ENCODE measurements around the gene LLGL1.
"Not testable (repeated sequence)": the region's sequence is repeated elsewhere in the genome, so short reads cannot be mapped to it uniquely, and the experiment has no call there.

The LLGL1 gene

DNA sequence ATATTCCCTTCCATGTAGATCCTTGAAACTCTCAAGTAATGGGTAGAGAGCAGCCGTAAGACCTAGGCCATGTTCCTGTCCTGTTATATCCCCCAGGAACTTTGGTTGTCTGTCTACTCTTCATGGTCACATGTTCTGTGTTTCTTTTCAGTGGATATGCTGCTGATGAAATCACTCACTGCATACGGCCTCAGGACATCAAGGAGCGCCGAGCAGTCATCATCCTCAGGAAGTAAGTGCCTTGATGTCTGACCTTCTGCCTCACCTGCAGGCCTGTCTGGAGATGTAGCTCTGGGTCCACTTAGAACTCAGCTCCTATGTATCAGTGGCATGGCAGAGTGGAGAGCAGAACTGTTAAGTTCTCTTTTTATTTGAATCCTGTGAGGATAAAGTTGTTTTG, 30.6 kb upstream of the LLGL1 start:
- DNase-seq: no peak

DNA sequence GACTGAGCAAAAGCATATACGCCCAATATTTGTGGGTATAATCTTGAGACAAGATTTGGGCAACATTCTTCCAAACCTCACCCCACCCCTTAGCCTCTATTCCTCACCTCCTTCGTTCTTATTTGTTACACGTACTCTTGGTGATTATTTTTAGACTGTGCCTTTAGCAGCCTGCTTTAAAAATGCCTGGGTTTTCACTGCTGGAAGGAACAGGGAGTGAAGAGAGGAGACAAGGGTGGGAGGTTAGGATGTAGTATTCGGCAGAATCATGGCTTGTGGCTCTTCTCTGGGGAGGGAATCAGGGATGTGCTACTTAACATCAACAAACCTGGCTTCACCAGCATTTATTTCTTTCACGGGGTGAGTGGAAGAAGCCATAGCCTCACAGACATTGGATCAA, 30.2 kb upstream of the LLGL1 start:
- no peak for DNase-seq

DNA sequence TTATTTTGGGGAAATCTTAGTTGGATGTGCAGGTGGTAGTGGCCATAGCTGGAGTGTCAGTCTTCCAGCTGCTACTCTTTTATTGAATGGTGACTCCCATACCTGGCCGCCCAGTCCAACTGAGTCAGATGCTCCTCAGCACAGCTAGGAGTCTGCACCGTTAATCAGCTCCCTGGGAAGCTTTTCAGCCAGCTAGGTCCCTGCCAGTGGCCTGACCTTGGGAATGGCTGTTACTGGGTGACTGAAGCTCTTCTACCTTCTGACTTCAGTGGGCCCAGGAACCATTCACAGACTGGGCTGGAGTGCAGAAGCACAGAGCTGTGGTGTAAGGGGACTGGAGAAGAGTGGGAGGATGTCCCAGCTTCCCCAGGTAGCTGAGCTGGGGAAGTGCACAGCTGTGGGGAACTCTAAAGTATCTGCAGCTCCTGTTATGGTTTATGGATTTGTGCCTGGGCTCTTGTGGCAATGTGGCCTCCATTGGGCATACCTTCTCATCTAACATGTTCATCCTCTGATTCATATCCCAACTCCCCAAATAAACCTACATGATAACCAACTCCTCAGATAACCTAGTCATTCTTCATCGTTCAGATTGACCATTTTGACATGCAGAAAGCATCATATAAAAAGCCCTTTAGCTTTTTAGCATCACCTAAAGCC, 27.8 kb upstream of the LLGL1 start:
- no peak for DNase-seq

DNA sequence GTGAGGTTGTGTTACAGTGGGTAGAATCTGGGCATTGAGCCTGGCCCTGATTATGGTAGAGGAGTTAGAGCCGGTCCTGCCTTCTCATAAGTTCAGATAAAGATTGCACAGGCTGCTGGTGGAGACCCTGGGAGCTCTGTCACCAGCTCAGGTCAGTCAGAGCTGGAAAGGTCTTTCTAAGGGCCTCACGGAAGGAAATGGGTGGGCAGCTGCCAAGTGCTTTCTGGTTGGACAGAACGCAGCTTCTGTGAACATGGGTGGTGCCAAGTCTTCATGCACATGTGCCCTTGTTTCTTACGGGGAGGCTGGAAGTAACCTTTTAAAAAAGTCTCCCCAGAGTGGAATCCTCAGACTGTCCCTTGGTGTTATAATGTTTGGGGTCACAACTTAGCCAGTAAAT, 26.9 kb upstream of the LLGL1 start:
- no peak for DNase-seq

DNA sequence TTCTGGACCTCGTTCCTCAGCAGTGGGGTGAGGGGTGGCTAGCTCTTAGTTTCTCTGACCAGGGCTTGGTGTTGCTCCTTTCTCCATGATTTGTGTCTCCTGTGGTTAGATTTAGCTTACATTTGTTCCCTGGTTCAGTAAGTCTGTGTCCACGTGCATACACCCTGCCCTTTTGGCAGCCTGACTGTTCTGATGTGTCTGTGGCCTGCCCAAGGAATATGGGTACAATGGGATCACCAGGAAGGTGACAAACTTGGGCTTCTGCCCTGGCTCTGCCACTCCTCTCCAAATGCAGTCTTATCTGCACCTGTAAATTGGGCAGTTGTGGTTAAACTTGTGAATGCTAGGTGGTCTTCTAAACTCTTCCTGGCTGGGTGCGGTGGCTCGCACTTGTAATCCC, 24.3 kb upstream of the LLGL1 start:
- no peak for DNase-seq

DNA sequence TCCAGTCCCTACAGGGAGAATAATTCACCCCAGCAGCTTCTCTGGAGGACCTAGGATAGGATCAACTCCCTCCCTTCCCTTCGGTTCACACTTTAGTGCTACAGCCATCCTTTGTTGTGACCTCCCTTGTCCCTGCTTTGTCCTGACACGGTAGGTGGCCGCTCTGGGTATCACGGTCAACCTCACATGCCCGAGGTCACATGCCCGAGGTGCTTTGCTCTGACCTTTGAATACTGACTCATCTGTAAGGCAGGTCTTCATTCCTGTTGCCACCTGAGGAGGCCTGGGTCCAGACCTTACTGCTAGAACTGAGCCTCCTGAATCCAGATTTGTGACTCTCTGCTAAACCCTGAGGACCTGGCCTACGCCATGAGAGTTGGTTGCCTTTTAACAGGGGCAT, 22.1 kb upstream of the LLGL1 start:
- no peak for DNase-seq

DNA sequence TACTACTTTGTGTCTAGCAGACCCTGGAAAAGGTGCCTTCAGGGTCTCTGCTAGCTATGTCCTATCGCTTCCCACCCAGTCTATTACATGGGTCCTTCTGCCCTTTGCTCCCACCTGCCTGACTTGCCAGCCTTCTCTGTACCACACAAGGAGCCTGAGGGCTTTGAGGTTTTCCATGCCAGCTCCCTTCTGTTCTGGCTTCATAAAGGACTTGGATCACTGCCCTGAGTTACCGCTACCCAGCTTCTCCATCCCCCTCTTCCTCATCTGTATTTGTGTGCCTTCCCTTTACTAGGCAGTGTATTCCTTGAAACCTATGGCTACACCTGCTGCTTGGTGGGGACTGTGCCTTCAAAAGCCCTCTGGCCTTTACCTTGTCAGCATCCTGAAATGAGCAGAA, 19.6 kb upstream of the LLGL1 start:
- DNase-seq: no peak

DNA sequence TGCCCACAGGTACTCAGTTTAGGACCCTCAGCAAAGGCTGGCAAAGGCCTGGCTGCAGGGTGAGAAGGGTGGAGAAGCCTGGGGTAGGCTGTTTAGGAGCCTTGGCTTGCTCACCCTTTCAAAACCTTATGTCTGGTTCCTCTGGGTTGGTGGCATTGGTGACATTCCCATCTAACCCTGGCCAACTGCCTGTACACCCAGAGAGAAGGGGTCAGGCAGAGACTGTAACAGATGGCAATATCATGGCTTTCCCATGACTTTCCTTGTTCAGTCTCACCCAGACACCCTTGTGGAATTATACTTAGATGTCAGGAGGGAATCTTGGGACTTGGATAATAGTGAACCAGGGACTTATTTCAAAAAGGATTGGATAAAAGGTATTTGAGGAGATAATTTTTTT, 18.5 kb upstream of the LLGL1 start:
- no peak for DNase-seq

DNA sequence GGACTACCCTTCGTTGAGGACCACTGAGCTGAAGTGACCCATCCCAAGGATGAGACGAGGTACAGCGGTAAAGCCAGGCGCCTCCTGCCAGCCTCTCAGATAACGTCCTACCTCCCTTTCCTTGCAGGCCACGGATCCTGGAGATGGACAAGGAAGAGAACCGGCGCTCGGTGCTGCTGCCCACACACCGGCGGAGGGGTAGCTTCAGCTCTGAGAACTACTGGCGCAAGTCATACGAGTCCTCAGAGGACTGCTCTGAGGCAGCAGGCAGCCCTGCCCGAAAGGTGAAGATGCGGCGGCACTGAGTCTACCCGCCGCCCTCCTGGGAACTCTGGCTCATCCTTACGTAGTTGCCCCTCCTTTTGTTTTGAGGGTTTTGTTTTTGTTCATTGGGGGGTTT, 17.3 kb upstream of the LLGL1 start:
- DNase-seq: no peak

DNA sequence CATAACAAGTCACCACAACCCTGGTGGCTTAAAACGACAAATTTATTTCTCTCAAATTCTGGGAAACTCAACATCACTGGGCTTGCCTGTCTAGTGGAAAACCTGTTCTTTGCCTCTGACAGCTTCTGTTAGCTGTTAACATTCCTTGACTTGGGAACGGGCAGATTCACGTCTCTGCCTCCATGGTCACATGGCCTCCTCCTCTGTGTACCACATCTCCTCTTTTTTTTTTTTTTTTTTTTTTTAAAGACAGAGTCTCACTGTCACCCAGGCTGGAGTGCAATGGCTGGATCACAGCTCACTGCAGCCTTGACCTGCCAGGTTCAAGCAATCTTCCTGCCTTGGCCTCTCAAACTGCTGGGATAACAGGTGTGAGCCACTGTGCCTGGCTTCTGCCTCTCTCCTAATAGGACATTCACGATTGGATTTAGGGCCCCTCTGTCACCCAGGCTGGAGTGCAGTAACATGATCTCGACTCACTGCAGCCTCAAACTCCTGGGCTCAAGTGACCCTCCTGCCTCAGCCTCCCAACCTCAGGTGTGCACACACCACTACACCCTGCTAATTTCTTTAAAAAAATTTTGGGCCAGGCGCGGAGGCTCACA, 11.7 kb upstream of the LLGL1 start:
- DNase-seq: no peak

DNA sequence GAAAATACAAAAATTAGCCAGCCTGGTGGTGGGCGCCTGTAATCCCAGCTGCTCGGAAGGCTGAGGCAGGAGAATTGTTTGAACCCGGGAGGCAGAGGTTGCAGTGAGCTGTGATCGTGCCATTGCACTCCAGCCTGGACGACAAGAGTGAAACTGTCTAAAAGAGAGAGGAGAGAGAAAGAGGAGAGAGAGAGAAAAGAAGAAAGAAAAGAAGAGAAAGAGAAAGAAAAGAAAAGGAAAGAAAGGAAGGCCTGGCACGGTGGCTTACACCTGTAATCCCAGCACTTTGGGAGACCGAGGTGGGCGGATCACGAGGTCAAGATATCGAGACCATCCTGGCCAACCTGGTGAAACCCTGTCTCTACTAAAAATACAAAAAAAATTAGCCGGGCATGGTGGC, 8.5 kb upstream of the LLGL1 start:
- DNase-seq: not testable (repeated sequence)

DNA sequence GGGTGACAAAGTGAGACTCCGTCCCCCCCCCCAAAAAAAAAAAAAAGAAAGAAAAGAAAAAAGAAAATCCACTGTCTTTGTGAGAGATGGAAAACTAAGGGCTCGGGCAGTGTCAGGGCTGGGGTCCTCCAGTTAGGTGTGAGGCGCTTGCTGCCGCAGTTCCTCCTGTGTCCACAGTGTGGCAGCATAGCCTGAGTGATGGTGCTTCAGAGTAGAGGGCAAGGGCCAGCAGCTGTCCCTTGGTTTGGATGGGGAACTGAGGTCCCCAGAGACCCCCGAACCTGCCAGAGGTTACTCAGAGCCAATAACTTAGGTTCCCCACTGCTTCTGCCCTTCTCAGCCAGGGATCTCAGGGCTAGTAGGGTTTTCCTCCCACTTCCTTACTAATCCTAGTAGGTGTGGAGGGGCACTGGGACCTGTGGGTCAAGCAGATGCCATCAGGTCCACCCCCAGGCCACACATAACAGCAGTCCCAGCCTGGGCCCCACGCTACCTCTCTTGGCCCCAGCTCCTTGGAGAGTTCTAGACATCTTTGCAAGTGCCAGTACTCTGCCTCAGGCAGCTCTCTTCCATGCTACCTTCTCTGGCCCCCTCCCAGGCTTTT, 7.9 kb upstream of the LLGL1 start:
- DNase-seq: peak; percentile 80

DNA sequence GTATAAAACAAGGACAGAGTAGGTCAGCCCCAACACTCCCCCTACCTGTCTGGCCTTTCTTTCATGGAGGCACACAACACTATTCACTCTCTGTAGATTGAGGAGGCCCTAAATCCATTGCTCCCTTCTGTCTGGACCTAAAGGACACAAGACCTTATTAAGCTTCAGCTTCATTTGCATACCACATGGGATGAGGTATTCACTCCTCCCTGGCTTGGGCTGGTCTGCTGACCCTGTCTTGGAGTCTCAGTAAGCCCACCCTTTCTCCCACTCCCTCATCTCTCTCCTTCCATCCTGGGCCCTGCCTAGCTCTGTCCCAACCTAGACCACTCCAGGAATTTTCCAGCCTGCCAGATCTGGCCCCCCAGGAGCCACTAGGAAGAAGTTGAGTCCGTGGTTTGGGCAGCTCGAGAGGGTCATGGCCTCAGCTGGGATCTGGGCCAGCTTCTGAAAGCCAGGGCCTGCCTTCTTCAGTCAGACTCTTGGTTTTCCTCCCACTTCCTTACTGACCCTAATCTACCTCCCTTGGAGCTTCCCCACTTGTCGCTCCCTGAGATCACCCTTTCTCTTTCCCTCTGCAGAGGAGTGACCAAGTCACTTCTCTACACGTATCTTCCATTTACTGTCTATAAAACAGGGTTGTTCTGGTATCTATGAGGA, 6.5 kb upstream of the LLGL1 start:
- DNase-seq: no peak

DNA sequence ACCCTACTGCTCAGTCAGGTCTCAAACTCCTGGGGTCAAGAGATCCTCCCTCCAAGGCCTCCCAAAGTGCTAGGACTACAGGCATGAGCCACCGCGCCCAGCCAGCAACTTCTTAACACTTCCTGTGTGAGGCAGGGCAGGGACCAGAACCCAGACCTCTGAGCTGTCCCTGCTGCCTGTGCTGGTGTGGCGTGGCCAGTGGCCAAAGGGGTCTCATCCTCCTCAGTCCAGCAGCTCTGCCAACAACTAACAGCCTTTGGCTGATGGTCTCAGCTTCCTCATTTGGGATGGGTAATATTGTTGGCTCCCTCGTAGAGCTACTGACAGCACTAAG, 1.4 kb upstream of the LLGL1 start:
- no peak for DNase-seq

DNA sequence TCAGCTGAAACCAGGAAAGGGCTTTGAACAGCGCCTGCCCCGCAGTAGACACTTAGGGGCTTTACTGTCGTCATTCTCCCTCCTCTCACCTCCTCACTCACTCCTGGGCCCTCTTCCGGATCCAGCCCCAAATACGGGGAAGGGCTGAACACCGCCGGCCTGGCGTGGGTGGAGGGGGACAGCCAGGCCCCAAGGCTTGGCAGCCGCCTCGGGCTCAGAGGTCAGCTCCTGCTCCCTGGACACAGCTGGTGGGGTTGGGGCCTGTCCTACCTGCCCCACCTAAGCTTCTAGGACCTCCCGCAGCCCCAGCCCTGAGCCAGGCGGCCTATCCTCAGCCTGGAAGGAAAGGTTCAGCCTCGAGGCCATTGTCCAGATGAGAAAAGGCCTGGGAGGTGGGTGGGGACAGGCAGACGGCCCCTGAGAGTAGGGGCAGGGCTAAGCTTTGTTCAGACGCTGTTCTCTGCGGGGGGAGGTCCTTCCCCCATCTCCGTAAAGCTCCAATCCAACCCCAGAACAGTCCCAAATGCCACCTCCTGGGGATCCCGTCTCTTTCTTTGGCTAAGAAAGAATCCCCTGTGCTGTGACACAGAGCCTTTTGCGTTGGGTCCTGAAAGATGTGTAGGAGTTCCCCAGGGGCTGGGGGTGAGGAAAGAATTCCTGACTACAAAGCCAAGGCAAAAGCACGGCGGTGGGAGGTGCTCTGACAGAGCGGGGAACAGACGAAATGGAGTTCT, 881 bp upstream of the LLGL1 start:
- DNase-seq: no peak

DNA sequence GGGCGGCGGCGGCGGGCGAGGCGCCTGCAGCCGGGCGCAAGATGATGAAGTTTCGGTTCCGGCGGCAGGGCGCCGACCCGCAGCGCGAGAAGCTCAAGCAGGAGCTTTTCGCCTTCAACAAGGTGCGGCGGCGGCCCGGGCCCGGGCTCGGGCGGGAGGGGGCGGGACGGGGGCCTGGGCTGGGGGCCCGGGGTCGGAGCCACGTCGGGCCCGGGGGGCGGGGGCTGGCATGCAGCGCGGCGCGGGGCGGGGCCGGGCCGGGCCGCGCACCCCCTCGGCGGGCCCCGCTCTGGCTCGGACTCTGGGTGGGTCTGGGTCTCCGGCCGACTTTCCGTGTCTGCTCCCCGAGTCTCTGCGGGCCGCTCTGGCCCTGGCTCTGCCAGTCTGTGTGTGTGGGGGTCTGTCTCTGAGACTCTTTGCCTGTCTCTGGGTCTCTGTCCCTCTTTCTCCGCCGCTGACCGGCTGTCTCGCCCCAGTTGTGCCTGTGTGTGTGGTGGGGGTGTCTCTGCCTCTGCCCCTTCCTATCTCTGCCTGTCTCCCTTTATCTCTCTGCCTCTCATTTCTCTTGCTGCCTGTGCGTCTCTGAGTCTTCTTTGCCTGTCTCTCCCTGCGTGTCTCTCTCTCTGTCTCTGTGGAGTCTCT, 328 bp downstream of the LLGL1 start:
- DNase-seq: peak; percentile 16

DNA sequence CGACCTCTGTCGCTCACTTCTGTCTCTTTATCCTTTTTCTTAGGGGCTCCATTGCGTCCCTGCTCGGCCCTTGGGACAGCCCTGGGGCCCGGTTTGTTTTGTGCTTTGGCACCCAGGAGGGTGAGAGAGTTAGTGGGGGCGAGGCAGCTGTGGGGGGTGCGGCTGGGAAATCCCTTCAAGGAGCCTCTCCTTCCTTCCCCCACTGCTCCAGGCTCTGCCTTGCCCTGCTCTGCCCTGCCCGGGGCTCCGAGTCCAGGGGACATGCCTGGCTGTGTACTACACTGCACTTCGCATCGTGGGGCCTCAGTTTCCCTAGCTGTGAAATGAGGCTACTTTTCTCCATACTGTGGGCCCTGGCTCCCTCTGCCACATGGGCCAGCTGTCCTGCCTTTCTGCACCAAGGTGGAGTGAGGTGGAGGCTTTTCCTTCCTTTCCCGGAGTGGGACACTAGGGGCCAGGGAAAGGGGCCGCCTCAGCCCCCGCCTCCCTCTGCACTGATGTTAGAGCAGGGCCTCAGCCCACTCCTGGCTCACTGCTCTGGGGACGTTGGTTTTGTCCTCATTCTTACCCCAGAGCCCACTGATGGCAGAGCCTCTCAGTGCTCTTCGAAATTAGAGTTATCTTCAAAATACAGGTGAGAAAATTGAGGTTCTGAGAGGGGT, 980 bp downstream of the LLGL1 start:
- no peak for DNase-seq

DNA sequence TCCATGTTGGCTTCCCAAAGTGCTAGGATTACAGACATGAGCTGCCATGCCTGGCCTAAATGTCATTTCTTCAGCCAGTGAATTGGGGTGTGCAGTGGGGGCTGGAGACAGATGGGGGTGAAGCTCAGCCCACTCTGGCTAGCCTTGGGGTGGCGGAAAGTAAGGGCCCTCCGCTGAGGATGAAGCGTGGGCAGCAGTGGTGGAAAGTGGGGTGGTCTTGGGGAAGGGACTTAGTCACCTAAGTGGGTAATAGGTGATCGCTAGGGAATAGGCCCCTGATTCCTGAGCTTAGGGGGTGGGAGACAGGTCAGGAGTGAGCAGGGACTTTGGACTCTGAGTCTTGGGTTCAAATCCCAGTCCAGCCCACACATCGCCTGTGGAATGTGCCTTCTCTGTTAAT, 2.2 kb downstream of the LLGL1 start:
- no peak for DNase-seq

DNA sequence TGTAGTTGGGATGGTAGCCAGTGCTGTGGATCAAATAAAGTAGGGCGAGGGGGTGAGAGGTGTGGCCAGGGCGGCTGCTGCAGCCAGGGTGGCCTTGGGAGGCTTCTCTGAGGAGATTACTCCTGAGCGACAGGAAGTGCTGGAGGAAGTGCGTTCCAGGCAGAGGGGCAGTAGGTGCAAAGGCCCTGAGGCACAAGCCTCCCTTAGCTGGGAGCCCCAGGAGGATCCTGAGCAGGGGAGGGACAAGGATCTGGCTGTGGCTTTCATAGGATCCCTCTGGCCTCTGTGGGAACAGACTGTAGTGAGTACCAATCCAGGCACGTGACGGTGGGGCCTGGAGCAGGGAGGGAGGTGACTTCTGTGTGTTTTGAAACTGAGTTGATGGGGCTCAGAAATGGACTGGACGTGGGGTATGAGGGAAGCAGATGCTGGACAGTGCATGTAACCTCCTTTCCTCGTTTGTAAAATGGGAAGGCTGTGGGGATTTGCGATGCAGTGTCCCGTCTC, 2.8 kb downstream of the LLGL1 start:
- no peak for DNase-seq

DNA sequence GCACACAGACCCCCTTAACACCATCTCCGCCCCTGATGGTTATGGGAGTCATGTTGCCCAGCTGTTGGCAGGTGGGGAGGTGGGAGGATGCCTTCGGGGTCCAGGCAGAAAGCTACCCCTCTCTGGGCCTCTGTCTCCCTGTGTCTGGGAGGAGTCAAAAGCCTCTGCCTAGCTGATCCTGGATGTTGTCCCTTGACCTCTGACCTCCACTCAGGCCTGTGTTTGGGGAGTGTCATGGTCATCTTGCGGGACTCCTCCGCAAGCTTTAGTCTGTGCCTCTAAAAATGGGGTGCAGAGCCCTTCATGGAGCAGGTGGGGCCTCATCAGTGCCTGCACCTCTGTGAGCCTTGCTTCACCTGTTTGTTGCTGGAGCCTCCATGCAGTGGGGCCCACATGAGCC, 3.8 kb downstream of the LLGL1 start:
- no peak for DNase-seq

DNA sequence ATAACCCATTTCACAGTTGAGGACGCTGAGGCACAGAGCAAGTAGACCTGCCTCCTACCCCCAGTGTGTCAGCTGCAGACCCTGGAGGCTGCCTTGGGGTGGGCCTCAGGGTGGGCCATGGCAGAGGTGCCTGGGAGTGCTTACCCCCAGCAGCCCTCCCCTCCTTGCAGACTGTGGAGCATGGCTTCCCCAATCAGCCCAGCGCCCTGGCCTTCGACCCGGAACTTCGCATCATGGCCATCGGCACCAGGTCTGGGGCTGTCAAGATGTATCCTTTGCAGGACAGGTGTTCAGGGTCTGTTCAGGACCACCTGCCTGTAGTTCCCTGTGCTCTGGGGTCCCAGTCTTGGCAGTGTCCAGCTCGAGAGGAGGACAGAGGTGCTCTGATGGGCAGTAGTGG, 4.3 kb downstream of the LLGL1 start:
- no peak for DNase-seq
